Thyroid gland (tissue), 4 donors: ENCODE results near the gene CDC42BPA. TPM values are rescaled to one million over a fixed set of nuclear protein-coding genes. Genes with fewer than 3 reads are reported as not detected.

Experiments
- DNase-seq, 2 donors: peaks; one replicate each; pipeline ENCODE4 v3.0.0-alpha.2; 2019
- H3K27ac ChIP-seq, 3 donors: fragments of 200-600 bp; sonication (generic); 1 replicate in 2 of 3; 2 replicates in 1 of 3; pipeline ENCODE4 v1.5.1; 2016 to 2019; ENCODE audit warnings: mild to moderate bottlenecking in 1 of 3, moderate library complexity in 1 of 3
- H3K27me3 ChIP-seq: fragments of 200-600 bp; sonication (generic); one replicate; pipeline ENCODE4 v1.5.1; 2019
- H3K36me3 ChIP-seq, 2 donors: fragments of 200-600 bp; sonication (generic); one replicate each; pipeline ENCODE4 v1.5.1; 2016 to 2019
- H3K4me1 ChIP-seq, 2 donors: fragments of 200-600 bp; sonication (generic); one replicate each; pipeline ENCODE4 v1.5.1; 2017 to 2019
- H3K4me3 ChIP-seq, 3 donors: fragments of 200-600 bp; sonication (generic); replicated peaks in 1 of 3; 1 replicate in 2 of 3; 2 replicates in 1 of 3; pipeline ENCODE4 v1.5.1; 2016; ENCODE audit warnings: mild to moderate bottlenecking in 1 of 3
- H3K9me3 ChIP-seq: fragments of 200-600 bp; sonication (generic); one replicate; pipeline ENCODE4 v1.5.1; 2017
- CTCF ChIP-seq, 6 experiments: fragments of 200-600 bp in 3 of 6; fragments of 450-650 bp in 3 of 6; sonication (generic) in 3 of 6; IDR thresholded peaks; one replicate each; pipeline ENCODE4 v1.5.1; 2016 to 2019; ENCODE audit warnings: antibody characterized with exemption in 6 of 6, mild to moderate bottlenecking in 2 of 6, inconsistent platforms in 1 of 6, moderate library complexity in 1 of 6
- POLR2A ChIP-seq, 2 donors: fragments of 450-650 bp; IDR thresholded peaks; one replicate each; pipeline ENCODE4 v1.6.1; 2017; ENCODE audit warnings: antibody characterized with exemption in 2 of 2, mild to moderate bottlenecking in 2 of 2, moderate library complexity in 1 of 2
- WGBS, 2 donors: methylation state at CpG; one replicate each; pipeline ENCODE4 v1.1.5; 2017; 5-methylcytosine and 5-hydroxymethylcytosine counted together
- intact Hi-C: fragments of 100-400 bp; cut with DNase I; formaldehyde crosslinking; loops from one replicate; pipeline ENCODE4 v1.15.1; 2023
- total RNA-seq, 4 donors: library from RNA; depleted of rRNA; stranded (reverse); fragments of >200 nt; gene quantifications; one replicate each; pipeline ENCODE4 v1.2.3, GENCODE V29; 2016

CDC42BPA gene
- total RNA-seq, 4 donors from 2014 or later = 25.0 to 50.0 (median 30.5) TPM

- Histone ChIP-seq H3K9me3 (no peaks in the 10 kb centered on the region), H3K4me3 (no peak overlapping the region), H3K4me1 (peaks cover 12 to 28% of the 10 kb centered on the region in 2 donors), H3K36me3 (no peaks in the 10 kb centered on the region), H3K27me3 (no peaks in the 10 kb centered on the region), H3K27ac (no peak overlapping the region)
- TF ChIP-seq POLR2A (IDR thresholded peaks at IDR 0.05) (no peak), CTCF (IDR thresholded peaks at IDR 0.05) (no peak)
- WGBS, 2 donors = 88 to 98% methylated on average over 2 of the region's 2 CpGs
- DNase-seq = no peak
- intact Hi-C loops = no loop called here
Measured at GRCh38 chr1:226948051-226948450, 370.2 kb downstream of the CDC42BPA start.

- 91 to 97% methylated on average over 3 of the region's 3 CpGs for WGBS, 2 donors
- TF ChIP-seq POLR2A (IDR thresholded peaks at IDR 0.05) (no peak), CTCF (IDR thresholded peaks at IDR 0.05) (no peak)
- no peak overlapping the region for H3K27ac ChIP-seq
Measured at GRCh38 chr1:226946841-226947240, 371.5 kb downstream of the CDC42BPA start.

GRCh38 chr1:226946285-226946684 is 372.0 kb downstream of the CDC42BPA start:
- no peaks in the 10 kb centered on the region for H3K36me3 ChIP-seq
- no peak overlapping the region for H3K27ac ChIP-seq
- no peak for DNase-seq
- 93 to 94% methylated on average over 9 of the region's 9 CpGs for WGBS, 2 donors
- no peaks in the 10 kb centered on the region for H3K27me3 ChIP-seq
- intact Hi-C loops = no loop called here
- H3K4me1 ChIP-seq = peaks cover 12 to 40% of the 10 kb centered on the region in 2 donors
- no peaks in the 10 kb centered on the region for H3K9me3 ChIP-seq
- no peak for TF ChIP-seq CTCF (IDR thresholded peaks at IDR 0.05)
- TF ChIP-seq POLR2A (IDR thresholded peaks at IDR 0.05) = no peak
- H3K4me3 ChIP-seq = no peak overlapping the region

More at GRCh38 chr1:226946841-226947240, 371.5 kb downstream of the CDC42BPA start:
- intact Hi-C loops = no loop called here
- Histone ChIP-seq H3K9me3 (no peaks in the 10 kb centered on the region), H3K27me3 (no peaks in the 10 kb centered on the region), H3K36me3 (no peaks in the 10 kb centered on the region), H3K4me1 (peaks cover 12 to 35% of the 10 kb centered on the region in 2 donors), H3K4me3 (no peak overlapping the region)
- DNase-seq = no peak

GRCh38 chr1:226945858-226946245 is 372.4 kb downstream of the CDC42BPA start:
- Histone ChIP-seq H3K36me3 (no peaks in the 10 kb centered on the region), H3K27ac (peak overlapping the region in 1 of 3 donors; percentile 29), H3K4me1 (peaks cover 17 to 44% of the 10 kb centered on the region in 2 donors), H3K27me3 (no peaks in the 10 kb centered on the region), H3K9me3 (no peaks in the 10 kb centered on the region), H3K4me3 (no peak overlapping the region)
- no peak for DNase-seq
- TF ChIP-seq CTCF (IDR thresholded peaks at IDR 0.05) (no peak), POLR2A (IDR thresholded peaks at IDR 0.05) (no peak)
- intact Hi-C loops = no loop called here
- 63 to 70% methylated on average over 8 of the region's 8 CpGs for WGBS, 2 donors

GRCh38 chr1:226945106-226945857 is 373.0 kb downstream of the CDC42BPA start:
- DNase-seq = peak; percentile 49 to 57
- 40 to 50% methylated on average over 16 to 19 of the region's 19 CpGs for WGBS, 2 donors
- intact Hi-C loops = no loop called here

More at GRCh38 chr1:226945106-226945857, 373.0 kb downstream of the CDC42BPA start:
- Histone ChIP-seq H3K4me1 (peaks cover 20 to 46% of the 10 kb centered on the region in 2 donors), H3K4me3 (no peak overlapping the region), H3K27me3 (no peaks in the 10 kb centered on the region), H3K9me3 (no peaks in the 10 kb centered on the region), H3K36me3 (no peaks in the 10 kb centered on the region), H3K27ac (peak overlapping the region in 2 of 3 donors; percentile 29 to 52)
- TF ChIP-seq POLR2A (IDR thresholded peaks at IDR 0.05) = no peak
- no peak for TF ChIP-seq CTCF (IDR thresholded peaks at IDR 0.05)
